Measurements from ENCODE around the gene PTK7.

GRCh38 chr6:43176423-43176786, 100.3 kb downstream of the PTK7 start:
- TF ChIP-seq POLR2A (IDR thresholded peaks at IDR 0.05) (no peak), POLR2AphosphoS5 (IDR thresholded peaks at IDR 0.05) (no peak)
